HG03135 (cell line): ENCODE data around the gene HECW1.
"Not testable (repeated sequence)": the region's sequence is repeated elsewhere in the genome, so short reads cannot be mapped to it uniquely, and the experiment has no call there.

Experiments
- ATAC-seq: cut with Tn5 transposase; IDR thresholded peaks from one replicate; pipeline ENCODE4 v1.9.1; 2021; ENCODE audit warnings: mild to moderate bottlenecking, moderate library complexity; ENCODE audit not compliant: unreplicated experiment

HECW1 gene

GRCh38 chr7:43201912-43202311, 89.5 kb downstream of the HECW1 start:
- ATAC-seq = no peak

DNA sequence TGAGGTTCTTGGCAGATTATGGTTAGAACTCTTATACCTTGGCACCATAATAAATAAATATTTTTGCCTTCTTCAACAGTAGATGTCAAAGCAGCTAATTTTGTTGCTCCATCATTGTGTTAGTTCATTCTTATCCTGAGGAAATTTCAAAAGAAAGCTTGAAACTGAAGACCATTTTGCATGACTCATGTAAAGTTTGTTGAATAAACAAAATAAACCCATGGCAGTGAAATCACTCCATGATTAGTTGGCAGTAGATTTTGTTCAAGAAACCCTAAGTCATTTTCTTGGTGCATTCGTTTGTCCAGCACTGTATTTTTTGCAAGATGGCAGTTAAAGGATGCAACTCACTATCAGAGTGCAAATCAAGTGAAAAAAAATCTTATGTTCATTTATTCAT, 91.6 kb downstream of the HECW1 start:
- no peak for ATAC-seq

- ATAC-seq = no peak
These were observed 92.8 kb downstream of the HECW1 start for GRCh38 chr7:43205171-43205795.

DNA sequence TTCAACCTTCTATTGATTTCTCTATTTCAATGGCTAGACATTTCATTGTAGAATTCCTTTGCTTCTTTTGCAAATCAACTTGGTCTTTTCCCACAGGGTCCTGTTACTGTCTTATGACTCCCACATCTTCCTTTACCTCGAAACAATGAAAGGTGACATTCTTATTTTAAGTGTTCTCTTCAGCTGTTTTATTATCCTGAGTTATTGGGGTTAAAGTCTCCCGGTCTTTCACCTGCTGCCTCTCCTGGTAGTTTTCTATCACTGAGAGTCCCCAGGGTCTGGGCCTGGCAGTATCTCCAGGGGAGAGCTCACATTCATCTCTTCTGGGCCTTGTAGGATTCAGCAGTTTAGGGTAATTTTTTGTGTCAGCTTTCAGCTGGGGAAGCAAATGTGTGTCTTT, 95.8 kb downstream of the HECW1 start:
- ATAC-seq = no peak

DNA sequence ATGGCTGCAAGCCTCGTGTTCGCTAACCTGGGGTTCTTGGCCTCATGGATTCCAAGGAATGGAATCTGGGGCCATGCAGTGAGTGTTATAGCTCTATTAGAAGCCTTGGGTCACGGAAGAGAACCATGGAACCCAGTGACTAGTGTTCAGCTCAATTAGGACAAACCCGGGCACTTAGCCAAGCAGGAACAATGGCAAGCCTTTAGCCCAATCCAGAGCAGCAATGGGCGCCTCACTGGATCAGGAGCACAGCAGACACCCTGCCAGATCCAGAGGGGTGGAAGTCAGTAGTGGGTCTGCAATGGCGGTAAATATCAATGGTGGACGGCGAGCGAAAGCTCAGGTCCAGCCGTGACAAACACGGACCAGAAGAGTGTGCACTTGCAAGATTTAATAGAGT, 98.1 kb downstream of the HECW1 start:
- not testable (repeated sequence) for ATAC-seq

DNA sequence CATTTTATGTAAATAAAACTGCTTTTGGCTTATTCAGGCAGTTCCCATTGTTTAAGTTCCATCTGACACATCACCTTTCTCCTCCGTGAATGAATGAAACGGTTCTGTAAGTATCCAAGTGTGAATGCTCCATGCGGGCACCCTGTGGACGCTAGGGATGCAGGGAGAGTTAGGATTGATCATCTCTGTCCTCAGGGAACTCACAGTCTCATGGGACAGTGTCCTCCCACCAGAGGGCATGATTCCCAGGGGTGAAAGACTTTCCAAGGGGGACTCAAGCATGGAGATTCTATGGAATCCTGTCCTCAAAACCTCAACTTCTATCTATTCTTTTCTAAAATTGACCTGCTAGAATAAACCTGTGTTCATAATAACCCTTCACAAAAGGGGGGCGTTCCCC, 98.8 kb downstream of the HECW1 start:
- no peak for ATAC-seq

DNA sequence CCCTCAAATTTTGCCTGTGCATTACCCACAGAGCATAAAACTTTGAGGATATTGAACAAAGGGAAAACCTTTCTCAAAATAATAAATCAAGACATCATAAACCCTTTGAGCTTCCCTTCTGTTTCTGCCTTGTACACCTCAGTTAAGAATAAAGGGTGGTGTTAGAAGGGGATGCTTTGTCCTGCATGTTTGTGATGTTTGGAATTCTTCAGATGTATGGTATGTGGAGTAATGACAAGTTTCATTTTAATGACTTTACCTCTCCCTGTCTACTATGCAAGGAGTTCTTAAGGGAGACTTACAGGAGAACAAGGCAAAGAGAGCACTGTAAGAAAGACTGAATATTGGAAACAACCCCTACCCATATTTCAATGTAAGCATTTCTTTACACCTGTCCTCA, 99.2 kb downstream of the HECW1 start:
- ATAC-seq = no peak

DNA sequence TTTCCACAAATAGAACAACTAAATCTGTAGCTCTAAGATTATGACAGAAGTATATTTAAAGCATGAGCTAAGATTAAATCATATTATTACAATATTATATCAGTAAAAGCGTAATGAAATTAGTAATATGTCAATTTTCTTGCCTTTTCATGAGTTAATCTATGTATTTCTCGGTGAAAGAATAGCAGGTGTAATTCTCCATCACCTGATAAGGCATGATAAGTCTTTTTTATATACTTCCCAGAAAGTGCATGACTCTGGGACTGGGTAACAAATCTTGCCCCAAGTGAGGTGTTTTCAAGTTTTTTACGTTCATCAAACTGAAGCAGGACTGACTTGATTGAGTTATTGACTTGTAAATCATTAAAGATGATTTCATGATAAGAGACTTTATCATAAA, 100.5 kb downstream of the HECW1 start:
- ATAC-seq = no peak

DNA sequence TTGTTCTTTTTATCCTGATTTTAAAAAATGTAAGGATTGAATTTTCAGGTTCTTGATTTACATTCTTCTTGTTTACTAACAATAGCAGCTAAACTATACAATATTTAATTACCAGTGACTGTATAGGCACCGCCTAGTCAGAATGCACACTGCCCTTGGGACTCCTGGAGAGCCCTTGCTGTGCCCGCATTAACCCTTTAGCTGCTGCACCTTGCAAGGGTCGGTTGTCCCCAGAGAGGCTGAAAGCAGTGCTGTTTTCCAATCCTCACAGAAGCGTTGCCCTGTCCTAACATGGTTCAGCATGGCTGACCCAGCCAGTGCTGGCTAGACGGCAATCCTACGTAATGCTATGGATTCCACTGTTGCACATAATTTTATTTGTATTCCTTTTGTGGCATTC, 102.6 kb downstream of the HECW1 start:
- no peak for ATAC-seq

GRCh38 chr7:43217055-43217454, 104.6 kb downstream of the HECW1 start:
- no peak for ATAC-seq

- not testable (repeated sequence) for ATAC-seq
These were observed 106.5 kb downstream of the HECW1 start for GRCh38 chr7:43218901-43219300.

- ATAC-seq = no peak
These were observed 107.8 kb downstream of the HECW1 start for GRCh38 chr7:43220250-43220649.

GRCh38 chr7:43220742-43221141, 108.3 kb downstream of the HECW1 start:
- ATAC-seq = no peak

GRCh38 chr7:43229801-43230200, 117.4 kb downstream of the HECW1 start:
- no peak for ATAC-seq

- ATAC-seq = no peak
These were observed 119.9 kb downstream of the HECW1 start for GRCh38 chr7:43232366-43232765.

- ATAC-seq = no peak
These were observed 121.6 kb downstream of the HECW1 start for GRCh38 chr7:43234073-43234472.

DNA sequence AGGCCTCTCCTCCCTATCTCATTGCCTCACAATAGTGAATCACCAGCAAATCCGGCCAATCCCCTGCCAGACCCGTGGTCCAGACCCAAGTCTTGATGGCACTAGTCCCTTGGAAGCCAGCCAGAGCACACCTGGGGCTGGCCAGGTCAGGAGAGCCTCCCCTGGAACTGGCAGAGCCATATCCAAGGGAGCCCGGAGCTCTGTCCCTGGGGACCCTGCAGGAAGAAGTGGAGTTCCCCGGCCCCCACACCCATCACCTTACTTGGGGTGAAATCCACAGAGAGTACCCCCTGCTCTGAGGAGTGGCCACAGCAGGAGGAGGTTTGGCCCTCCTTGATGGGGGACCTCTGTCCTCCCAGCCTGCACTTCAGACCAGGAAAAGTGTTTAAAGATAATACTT, 122.5 kb downstream of the HECW1 start:
- ATAC-seq = no peak

GRCh38 chr7:43240565-43240964, 128.1 kb downstream of the HECW1 start:
- ATAC-seq = no peak

GRCh38 chr7:43242628-43243255, 130.3 kb downstream of the HECW1 start:
- ATAC-seq = no peak

DNA sequence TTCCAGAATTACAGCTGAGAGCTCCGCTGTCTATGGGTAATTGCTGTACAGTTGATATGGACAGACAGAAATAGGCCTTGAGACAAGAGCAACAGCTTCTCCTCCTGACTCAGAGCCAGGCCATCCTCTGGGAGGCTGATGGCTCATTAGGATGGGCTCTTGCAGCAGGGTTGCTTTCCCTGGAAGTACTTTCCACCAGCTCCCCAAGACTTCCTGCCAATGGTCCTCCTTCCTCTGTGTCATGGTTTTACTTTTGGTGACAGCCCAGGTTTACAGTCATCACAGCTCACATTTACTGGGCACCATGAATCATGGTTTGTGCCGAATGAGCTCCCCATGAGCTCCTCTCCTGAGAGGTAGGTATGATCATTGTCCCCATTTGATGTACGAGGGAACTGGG, 131.8 kb downstream of the HECW1 start:
- no peak for ATAC-seq

DNA sequence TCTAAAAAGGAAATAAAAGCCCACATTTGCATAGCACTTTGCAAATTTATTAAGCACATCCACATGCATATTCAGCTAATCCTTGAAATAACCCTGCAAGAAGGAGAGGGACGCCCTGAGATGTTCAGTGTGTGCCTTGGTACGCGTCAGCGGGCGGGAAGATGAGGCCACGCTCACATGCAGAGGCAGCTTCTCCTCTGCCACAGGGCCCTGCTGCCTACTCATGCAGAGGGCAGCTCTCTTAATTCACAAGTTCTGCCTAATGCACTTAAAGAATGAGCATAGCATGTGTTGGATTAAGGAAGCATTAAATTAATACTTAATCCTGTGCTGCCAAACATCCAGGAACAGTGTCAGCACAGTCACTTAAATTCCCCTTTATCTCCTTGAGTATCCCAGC, 132.3 kb downstream of the HECW1 start:
- no peak for ATAC-seq

DNA sequence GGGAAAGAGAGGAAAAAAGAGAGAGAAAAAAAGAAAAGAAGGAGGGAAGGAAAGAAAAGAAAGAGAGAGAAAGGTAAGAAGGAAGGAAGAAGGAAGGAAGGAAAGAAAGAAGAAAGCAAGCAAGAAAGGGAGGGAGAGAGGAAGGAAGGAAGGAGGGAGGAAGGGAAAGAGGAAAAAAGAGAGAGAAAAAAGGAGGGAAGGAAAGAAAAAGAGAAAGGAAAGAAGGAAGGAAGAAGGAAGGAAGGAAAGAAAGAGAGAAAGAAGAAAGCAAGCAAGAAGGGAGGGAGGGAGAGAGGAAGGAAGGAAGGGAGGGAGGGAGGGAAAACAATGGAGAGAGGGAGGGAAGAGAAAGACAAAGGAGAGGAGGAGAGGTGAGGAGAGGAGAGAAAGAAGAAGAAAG, 135.3 kb downstream of the HECW1 start:
- ATAC-seq = no peak

GRCh38 chr7:43248553-43248952, 136.1 kb downstream of the HECW1 start:
- no peak for ATAC-seq
